ENCODE results near the gene BTRC. TPM values are rescaled to one million over a fixed set of nuclear protein-coding genes. Genes with fewer than 3 reads are reported as not detected.
A peak's percentile ranks its signal among the peaks of the same experiment; 100 is the strongest.
"Not testable (repeated sequence)": the region's sequence is repeated elsewhere in the genome, so short reads cannot be mapped to it uniquely, and the experiment has no call there.

Gene BTRC
- total RNA-seq, 2 experiments from 2014 or later, result 10.9 to 12.7 TPM

DNA sequence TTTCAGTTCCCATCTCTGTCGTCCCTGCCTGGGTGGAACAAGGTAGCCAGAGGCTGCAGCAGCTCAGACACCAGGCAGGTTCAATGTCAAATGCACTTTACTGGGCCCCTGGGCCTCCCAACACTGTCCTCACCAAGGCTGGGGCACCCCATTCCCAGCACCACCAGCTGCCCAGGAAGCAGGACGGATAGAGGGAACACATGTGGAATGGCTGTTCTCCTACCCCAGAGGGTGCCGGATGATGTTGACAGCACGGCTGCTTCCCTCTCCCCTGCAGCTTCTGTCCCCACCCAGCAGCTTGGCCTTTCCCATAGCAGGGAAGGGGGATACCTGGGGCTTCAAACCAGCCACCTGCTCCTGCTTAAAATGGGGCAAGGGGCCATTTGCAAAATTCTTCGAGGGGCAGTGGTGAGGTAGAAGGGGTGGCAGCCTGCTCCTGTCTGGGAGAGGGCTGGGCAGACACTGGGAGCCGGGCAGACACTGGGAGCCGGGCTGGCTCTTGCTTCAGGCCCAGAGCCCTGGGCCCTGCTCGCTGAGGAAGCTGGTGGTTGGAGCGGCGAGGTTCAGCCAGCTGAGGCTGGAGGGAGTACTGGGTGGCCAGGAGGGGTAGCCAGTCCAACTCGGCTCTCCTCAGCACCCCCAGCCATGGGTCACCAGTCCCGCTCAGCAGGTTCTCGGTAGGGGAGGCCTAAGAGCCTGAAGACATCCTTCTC, 225.0 kb downstream of the BTRC start:
- Mint-ChIP-seq H3K36me3 (ENCODE audit: low read depth) (no peaks in the 10 kb centered on the region), H3K27ac (no peak overlapping the region), H3K9me3 (no peaks in the 10 kb centered on the region), H3K27me3 (ENCODE audit: low read depth) (no peaks in the 10 kb centered on the region), H3K4me1 (ENCODE audit: low read depth) (no peaks in the 10 kb centered on the region), H3K4me3 (no peak overlapping the region)
- CTCF ChIA-PET, result interaction anchor here (1.4 kb wide), 1 partner anchor 8 kb away, joined by 4 read pairs; no protein-coding TSS in a partner anchor
- DNase-seq, result no peak
- intact Hi-C loops (cut with micrococcal nuclease), result no loop called here

GRCh38 chr10:101579516-101579870, 225.5 kb downstream of the BTRC start:
- CTCF ChIA-PET, result no interaction called here
- H3K27me3 Mint-ChIP-seq (ENCODE audit: low read depth), result no peaks in the 10 kb centered on the region
- H3K9me3 Mint-ChIP-seq, result no peaks in the 10 kb centered on the region
- intact Hi-C loops (cut with micrococcal nuclease), result no loop called here
- H3K27ac Mint-ChIP-seq, result no peak overlapping the region
- DNase-seq, result no peak
- peaks cover 2% of the 10 kb centered on the region for H3K4me1 Mint-ChIP-seq (ENCODE audit: low read depth)
- H3K36me3 Mint-ChIP-seq (ENCODE audit: low read depth), result no peaks in the 10 kb centered on the region
- no peak overlapping the region for H3K4me3 Mint-ChIP-seq

GRCh38 chr10:101580486-101581399, 226.8 kb downstream of the BTRC start:
- Mint-ChIP-seq H3K36me3 (ENCODE audit: low read depth) (no peaks in the 10 kb centered on the region), H3K27ac (no peak overlapping the region), H3K4me1 (ENCODE audit: low read depth) (peaks cover 5% of the 10 kb centered on the region), H3K27me3 (ENCODE audit: low read depth) (no peaks in the 10 kb centered on the region), H3K4me3 (no peak overlapping the region), H3K9me3 (no peaks in the 10 kb centered on the region)
- intact Hi-C loops (cut with micrococcal nuclease), result no loop called here
- CTCF ChIA-PET, result interaction anchor here (0.5 to 0.9 kb wide), 5 partner anchors 10 to 1783 kb away, joined by 3 to 4 read pairs (median 3); no protein-coding TSS in a partner anchor
- no peak for DNase-seq

GRCh38 chr10:101585841-101586240, 231.9 kb downstream of the BTRC start:
- intact Hi-C loops (cut with micrococcal nuclease), result no loop called here
- no peak for DNase-seq
- no peaks in the 10 kb centered on the region for H3K9me3 Mint-ChIP-seq
- CTCF ChIA-PET, result interaction anchor here (1.0 to 1.3 kb wide), 3 partner anchors 17 to 444 kb away, joined by 3 to 4 read pairs (median 3); no protein-coding TSS in a partner anchor
- H3K36me3 Mint-ChIP-seq (ENCODE audit: low read depth), result no peaks in the 10 kb centered on the region
- H3K27me3 Mint-ChIP-seq (ENCODE audit: low read depth), result no peaks in the 10 kb centered on the region
- peak overlapping the region; percentile 31 for H3K27ac Mint-ChIP-seq
- peaks cover 21% of the 10 kb centered on the region for H3K4me1 Mint-ChIP-seq (ENCODE audit: low read depth)
- peak overlapping the region; percentile 27 for H3K4me3 Mint-ChIP-seq

DNA sequence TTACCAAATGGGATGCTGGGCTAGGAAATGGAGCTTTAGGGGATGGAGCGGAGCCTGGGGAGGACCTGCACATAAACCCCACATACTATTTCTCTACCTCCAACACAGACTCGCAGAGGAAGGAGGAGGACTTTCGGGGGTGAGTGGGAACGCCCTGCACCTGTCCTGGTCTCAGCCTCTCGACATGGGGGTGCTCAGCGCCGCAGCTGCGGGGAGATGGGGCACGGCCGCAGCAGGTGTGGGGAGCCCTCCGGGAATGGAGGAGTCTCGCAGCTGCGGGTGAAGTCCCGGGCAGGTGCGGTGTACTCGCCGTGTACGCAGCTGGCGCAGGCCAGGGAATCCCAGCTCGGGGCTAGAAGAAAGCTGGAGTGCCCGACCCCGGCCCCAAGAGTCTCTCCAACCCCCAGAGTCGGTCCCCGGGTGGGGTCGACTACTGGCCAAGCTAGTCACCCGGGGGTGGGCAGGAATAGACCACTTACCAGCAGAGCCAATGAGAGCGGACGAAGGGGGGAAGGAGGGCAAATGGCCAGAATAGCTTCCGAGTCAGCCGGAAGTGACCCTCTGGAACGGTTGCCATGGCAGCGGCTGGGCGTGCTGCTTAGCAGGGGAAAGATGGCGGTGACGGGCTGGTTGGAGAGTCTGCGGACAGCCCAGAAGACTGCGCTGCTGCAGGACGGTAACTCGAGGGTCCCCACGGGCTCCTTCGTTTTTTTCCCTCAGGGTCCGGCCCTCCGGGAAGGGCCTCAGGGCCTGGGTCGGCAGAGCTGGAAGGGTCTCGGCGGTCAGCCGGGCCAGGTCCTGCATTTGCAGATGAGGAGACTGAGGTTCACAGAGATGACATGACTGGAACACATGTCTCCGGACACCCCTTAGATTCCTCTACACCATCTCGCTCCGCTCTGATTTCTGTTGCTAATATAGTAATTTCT, 234.0 kb downstream of the BTRC start, which contains the start of the genes DPCD and POLL:
TSS of gene DPCD (plus strand) at position 597 of the 929 bp plus-strand sequence. CDS start at position 613, 16 bp downstream.
TSS of gene POLL (minus strand) at position 533 of the 929 bp plus-strand sequence. CDS start 897 bp downstream, outside the sequence.
- Mint-ChIP-seq H3K27ac (peak within 1 kb of the TSS; percentile 78), H3K36me3 (ENCODE audit: low read depth) (no peaks in the 10 kb centered on the region), H3K27me3 (ENCODE audit: low read depth) (no peaks in the 10 kb centered on the region), H3K4me3 (peak within 1 kb of the TSS; percentile 91), H3K4me1 (ENCODE audit: low read depth) (peaks cover 21% of the 10 kb centered on the region), H3K9me3 (no peaks in the 10 kb centered on the region)
- CTCF ChIA-PET, result interaction anchor here (0.7 to 2.2 kb wide), 6 partner anchors 8 to 379 kb away, joined by 3 to 12 read pairs (median 6); no protein-coding TSS in a partner anchor
- intact Hi-C loops (cut with micrococcal nuclease), result loop anchor here (1.0 kb wide), 2 partner anchors 193 to 234 kb away; partner anchors contain the start of gene BTRC
- peak; percentile 97 for DNase-seq

GRCh38 chr10:101588879-101589278, 234.9 kb downstream of the BTRC start:
- no peaks in the 10 kb centered on the region for H3K36me3 Mint-ChIP-seq (ENCODE audit: low read depth)
- H3K27me3 Mint-ChIP-seq (ENCODE audit: low read depth), result no peaks in the 10 kb centered on the region
- H3K27ac Mint-ChIP-seq, result no peak overlapping the region
- H3K4me3 Mint-ChIP-seq, result peak overlapping the region; percentile 91
- no peak for DNase-seq
- CTCF ChIA-PET, result interaction anchor here (1.3 to 2.1 kb wide), 2 partner anchors 14 to 379 kb away, joined by 3 to 12 read pairs; no protein-coding TSS in a partner anchor
- H3K4me1 Mint-ChIP-seq (ENCODE audit: low read depth), result peaks cover 21% of the 10 kb centered on the region
- H3K9me3 Mint-ChIP-seq, result no peaks in the 10 kb centered on the region
- intact Hi-C loops (cut with micrococcal nuclease), result loop anchor here (1.0 kb wide), 2 partner anchors 192 to 235 kb away; partner anchors contain the start of gene BTRC

GRCh38 chr10:101593331-101593730, 239.4 kb downstream of the BTRC start:
- DNase-seq; H3K27me3 Mint-ChIP-seq (ENCODE audit: low read depth); H3K36me3 Mint-ChIP-seq (ENCODE audit: low read depth); H3K9me3 Mint-ChIP-seq; H3K27ac Mint-ChIP-seq; H3K4me3 Mint-ChIP-seq; H3K4me1 Mint-ChIP-seq (ENCODE audit: low read depth); intact Hi-C loops (cut with micrococcal nuclease): not testable (repeated sequence)
- CTCF ChIA-PET, result interaction anchor here (1.3 kb wide), 2 partner anchors 9 to 23 kb away, joined by 4 read pairs; no protein-coding TSS in a partner anchor

GRCh38 chr10:101595591-101596433, 241.8 kb downstream of the BTRC start:
- CTCF ChIA-PET, result interaction anchor here (0.7 to 4.1 kb wide), 5 partner anchors 9 to 185 kb away, joined by 3 to 16 read pairs (median 5); no protein-coding TSS in a partner anchor

GRCh38 chr10:101597091-101597900, 243.3 kb downstream of the BTRC start:
- intact Hi-C loops (cut with micrococcal nuclease), result no loop called here
- H3K4me1 Mint-ChIP-seq (ENCODE audit: low read depth), result no peaks in the 10 kb centered on the region
- CTCF ChIA-PET, result interaction anchor here (1.2 to 4.1 kb wide), 3 partner anchors 10 to 184 kb away, joined by 3 to 16 read pairs (median 5); no protein-coding TSS in a partner anchor
- no peaks in the 10 kb centered on the region for H3K9me3 Mint-ChIP-seq
- no peaks in the 10 kb centered on the region for H3K36me3 Mint-ChIP-seq (ENCODE audit: low read depth)
- DNase-seq, result no peak
- H3K27ac Mint-ChIP-seq, result no peak overlapping the region
- H3K27me3 Mint-ChIP-seq (ENCODE audit: low read depth), result no peaks in the 10 kb centered on the region
- H3K4me3 Mint-ChIP-seq, result no peak overlapping the region

More at GRCh38 chr10:101595591-101596433, 241.8 kb downstream of the BTRC start:
- DNase-seq, result no peak
- Mint-ChIP-seq H3K4me1 (ENCODE audit: low read depth) (no peaks in the 10 kb centered on the region), H3K27me3 (ENCODE audit: low read depth) (no peaks in the 10 kb centered on the region), H3K27ac (no peak overlapping the region), H3K9me3 (no peaks in the 10 kb centered on the region), H3K36me3 (ENCODE audit: low read depth) (no peaks in the 10 kb centered on the region), H3K4me3 (no peak overlapping the region)
- intact Hi-C loops (cut with micrococcal nuclease), result no loop called here

- H3K27ac Mint-ChIP-seq, result no peak overlapping the region
- intact Hi-C loops (cut with micrococcal nuclease), result no loop called here
- peaks cover 1% of the 10 kb centered on the region for H3K36me3 Mint-ChIP-seq (ENCODE audit: low read depth)
- no peak for DNase-seq
- H3K27me3 Mint-ChIP-seq (ENCODE audit: low read depth), result no peaks in the 10 kb centered on the region
- no peak overlapping the region for H3K4me3 Mint-ChIP-seq
- H3K4me1 Mint-ChIP-seq (ENCODE audit: low read depth), result no peaks in the 10 kb centered on the region
- H3K9me3 Mint-ChIP-seq, result no peaks in the 10 kb centered on the region
- CTCF ChIA-PET, result interaction anchor here (1.6 to 9.1 kb wide), 4 partner anchors 13 to 181 kb away, joined by 3 to 91 read pairs (median 12); partner anchors contain the start of genes DPCD, NPM3 and POLL
These were observed 247.6 kb downstream of the BTRC start for GRCh38 chr10:101601541-101601940.

All from activated naive CD4-positive, alpha-beta T cell treated with anti-CD3 and anti-CD28 coated beads for 36 hours (primary cell).